ENCODE results near the gene DYRK3.

DNA sequence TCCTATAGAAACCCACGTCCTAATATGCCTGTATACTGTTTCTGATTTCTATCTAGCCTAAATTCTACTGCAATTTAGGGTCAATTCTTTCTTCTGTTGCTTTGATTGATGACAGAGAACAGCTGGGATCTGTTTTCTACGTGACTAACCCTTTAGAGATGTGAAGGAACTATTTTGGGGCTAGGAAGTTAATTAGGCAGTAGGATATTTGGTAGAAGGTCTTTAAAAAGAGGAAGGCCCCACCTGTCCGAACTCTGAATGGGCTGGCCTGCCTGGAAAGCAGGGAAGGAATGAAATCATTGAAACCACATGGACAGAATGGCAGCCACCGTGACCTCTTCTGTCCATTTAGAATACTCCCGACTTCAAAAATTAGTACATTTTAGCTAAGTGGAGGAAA lies 44.1 kb upstream of the DYRK3 start:
- TF ChIP-seq, protein P1, sequence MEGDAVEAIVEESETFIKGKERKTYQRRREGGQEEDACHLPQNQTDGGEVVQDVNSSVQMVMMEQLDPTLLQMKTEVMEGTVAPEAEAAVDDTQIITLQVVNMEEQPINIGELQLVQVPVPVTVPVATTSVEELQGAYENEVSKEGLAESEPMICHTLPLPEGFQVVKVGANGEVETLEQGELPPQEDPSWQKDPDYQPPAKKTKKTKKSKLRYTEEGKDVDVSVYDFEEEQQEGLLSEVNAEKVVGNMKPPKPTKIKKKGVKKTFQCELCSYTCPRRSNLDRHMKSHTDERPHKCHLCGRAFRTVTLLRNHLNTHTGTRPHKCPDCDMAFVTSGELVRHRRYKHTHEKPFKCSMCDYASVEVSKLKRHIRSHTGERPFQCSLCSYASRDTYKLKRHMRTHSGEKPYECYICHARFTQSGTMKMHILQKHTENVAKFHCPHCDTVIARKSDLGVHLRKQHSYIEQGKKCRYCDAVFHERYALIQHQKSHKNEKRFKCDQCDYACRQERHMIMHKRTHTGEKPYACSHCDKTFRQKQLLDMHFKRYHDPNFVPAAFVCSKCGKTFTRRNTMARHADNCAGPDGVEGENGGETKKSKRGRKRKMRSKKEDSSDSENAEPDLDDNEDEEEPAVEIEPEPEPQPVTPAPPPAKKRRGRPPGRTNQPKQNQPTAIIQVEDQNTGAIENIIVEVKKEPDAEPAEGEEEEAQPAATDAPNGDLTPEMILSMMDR (IDR thresholded peaks at IDR 0.05): no peak
- TF ChIP-seq EZH2 (IDR thresholded peaks at IDR 0.05) (no peak), EZH2phosphoT487 (IDR thresholded peaks at IDR 0.05) (no peak)
